ENCODE measurements around the gene LIX1. TPM values are rescaled to one million over a fixed set of nuclear protein-coding genes. Genes with fewer than 3 reads are reported as not detected.
"Not testable (repeated sequence)": the region's sequence is repeated elsewhere in the genome, so short reads cannot be mapped to it uniquely, and the experiment has no call there.

The LIX1 gene
- total RNA-seq, 1 donor from 2014 or later: 0.59 TPM

DNA sequence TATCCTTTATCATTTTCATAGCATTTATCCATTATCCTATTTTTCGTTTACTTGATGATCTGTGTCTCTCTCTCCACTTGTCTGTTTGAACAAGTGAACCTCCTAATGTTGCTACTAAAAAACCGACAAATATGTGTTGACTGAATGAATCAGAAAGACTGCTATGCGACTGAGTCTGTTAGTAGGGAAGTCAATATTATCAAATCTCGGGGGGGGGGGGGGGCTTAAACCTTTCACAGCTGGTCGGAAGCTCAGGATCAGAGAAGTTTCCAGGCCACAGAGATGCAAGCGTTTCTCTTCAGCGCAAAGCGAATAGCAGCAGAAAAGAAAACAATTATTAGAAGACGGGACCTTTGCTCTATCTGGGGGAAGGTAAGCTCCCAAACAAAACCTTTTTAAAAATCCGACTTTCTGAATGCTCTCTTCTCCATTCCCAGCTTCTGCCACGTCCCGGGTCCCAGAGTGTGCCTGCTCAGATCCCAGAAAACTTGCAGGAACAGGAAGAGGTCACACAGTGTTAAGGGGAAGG lies 40.2 kb upstream of the LIX1 start:
- Histone ChIP-seq H3K9ac (ENCODE audit: low read length) (peak overlapping the region; percentile 97), H3K79me2 (ENCODE audit: insufficient read depth, low read length) (peaks cover 44% of the 10 kb centered on the region), H3K27ac (ENCODE audit: low read depth, low read length) (peak overlapping the region; percentile 96), H3K4me1 (ENCODE audit: insufficient read depth, low read length) (peaks cover 12% of the 10 kb centered on the region), H3K4me2 (ENCODE audit: low read length) (peak overlapping the region; percentile 90), H3K36me3 (ENCODE audit: insufficient read depth, low read length) (peaks cover 13% of the 10 kb centered on the region), H2AFZ (ENCODE audit: low read depth, low read length) (peak overlapping the region; percentile 89), H3K4me3 (ENCODE audit: insufficient read depth, low read depth, low read length) (peak overlapping the region; percentile 97), H3K27me3 (ENCODE audit: insufficient read depth, low read length) (no peaks in the 10 kb centered on the region), H4K20me1 (ENCODE audit: insufficient read depth, low read length) (peaks cover 25% of the 10 kb centered on the region), H3K9me3 (ENCODE audit: insufficient read depth, low read depth, low read length) (no peaks in the 10 kb centered on the region)
- Mint-ChIP-seq H3K27ac (ENCODE audit: unreplicated experiment) (peak overlapping the region; percentile 98), H3K4me1 (ENCODE audit: low read depth, unreplicated experiment) (peaks cover 10% of the 10 kb centered on the region), H3K4me3 (ENCODE audit: unreplicated experiment) (peak overlapping the region; percentile 97), H3K36me3 (ENCODE audit: low read depth, unreplicated experiment) (peaks cover 7% of the 10 kb centered on the region), H3K27me3 (ENCODE audit: low read depth, unreplicated experiment) (no peaks in the 10 kb centered on the region), H3K9me3 (ENCODE audit: unreplicated experiment) (peaks cover 1% of the 10 kb centered on the region)
- TF ChIP-seq EZH2 (IDR thresholded peaks at IDR 0.05; ENCODE audit: insufficient read depth, low read length): no peak
- TF ChIP-seq, protein P1, sequence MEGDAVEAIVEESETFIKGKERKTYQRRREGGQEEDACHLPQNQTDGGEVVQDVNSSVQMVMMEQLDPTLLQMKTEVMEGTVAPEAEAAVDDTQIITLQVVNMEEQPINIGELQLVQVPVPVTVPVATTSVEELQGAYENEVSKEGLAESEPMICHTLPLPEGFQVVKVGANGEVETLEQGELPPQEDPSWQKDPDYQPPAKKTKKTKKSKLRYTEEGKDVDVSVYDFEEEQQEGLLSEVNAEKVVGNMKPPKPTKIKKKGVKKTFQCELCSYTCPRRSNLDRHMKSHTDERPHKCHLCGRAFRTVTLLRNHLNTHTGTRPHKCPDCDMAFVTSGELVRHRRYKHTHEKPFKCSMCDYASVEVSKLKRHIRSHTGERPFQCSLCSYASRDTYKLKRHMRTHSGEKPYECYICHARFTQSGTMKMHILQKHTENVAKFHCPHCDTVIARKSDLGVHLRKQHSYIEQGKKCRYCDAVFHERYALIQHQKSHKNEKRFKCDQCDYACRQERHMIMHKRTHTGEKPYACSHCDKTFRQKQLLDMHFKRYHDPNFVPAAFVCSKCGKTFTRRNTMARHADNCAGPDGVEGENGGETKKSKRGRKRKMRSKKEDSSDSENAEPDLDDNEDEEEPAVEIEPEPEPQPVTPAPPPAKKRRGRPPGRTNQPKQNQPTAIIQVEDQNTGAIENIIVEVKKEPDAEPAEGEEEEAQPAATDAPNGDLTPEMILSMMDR (IDR thresholded peaks at IDR 0.05; ENCODE audit: insufficient read depth, low read depth, low read length): no peak
- peak; percentile 35 for DNase-seq (ENCODE audit: low read depth)
- no peak for FAIRE-seq

DNA sequence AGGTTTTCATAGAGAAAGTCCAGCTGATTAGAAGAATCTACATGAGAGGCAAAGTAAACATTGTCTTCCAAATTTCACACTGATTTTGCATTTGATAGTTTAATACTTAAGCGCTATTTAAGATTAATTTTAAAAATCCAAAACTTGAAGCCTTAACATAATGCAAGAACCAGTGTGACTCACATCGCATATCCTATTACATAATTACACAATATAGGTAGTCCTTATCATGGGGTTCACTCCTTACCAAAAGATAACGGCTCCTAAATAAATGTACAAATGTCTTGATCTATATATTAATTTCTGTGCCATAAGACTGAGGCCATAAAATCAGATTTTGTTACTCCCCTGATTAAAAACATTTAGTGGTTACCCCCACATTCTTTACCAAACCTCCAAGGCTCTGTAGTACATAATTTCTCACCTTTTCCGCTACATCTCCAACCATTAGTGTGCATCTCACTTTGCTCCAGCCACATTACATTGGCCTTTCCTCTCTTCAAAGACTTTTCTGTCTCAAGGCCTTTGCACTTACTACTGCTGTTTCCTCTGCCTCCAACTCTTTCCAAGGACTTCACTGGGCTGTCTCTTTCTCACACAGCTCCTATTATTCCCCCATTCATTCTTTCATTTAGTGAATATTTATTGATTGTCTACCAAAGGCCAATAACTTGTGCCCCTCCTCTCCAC lies 39.6 kb upstream of the LIX1 start:
- Histone ChIP-seq H3K9me3 (ENCODE audit: insufficient read depth, low read depth, low read length) (no peaks in the 10 kb centered on the region), H3K27ac (ENCODE audit: low read depth, low read length) (peak overlapping the region; percentile 96), H3K4me1 (ENCODE audit: insufficient read depth, low read length) (peaks cover 12% of the 10 kb centered on the region), H3K9ac (ENCODE audit: low read length) (peak overlapping the region; percentile 97), H4K20me1 (ENCODE audit: insufficient read depth, low read length) (peaks cover 25% of the 10 kb centered on the region), H3K79me2 (ENCODE audit: insufficient read depth, low read length) (peaks cover 44% of the 10 kb centered on the region), H2AFZ (ENCODE audit: low read depth, low read length) (no peak overlapping the region), H3K27me3 (ENCODE audit: insufficient read depth, low read length) (no peaks in the 10 kb centered on the region), H3K4me3 (ENCODE audit: insufficient read depth, low read depth, low read length) (peak overlapping the region; percentile 97), H3K4me2 (ENCODE audit: low read length) (peak overlapping the region; percentile 90), H3K36me3 (ENCODE audit: insufficient read depth, low read length) (peaks cover 18% of the 10 kb centered on the region)
- Mint-ChIP-seq H3K27ac (ENCODE audit: unreplicated experiment) (peak overlapping the region; percentile 98), H3K9me3 (ENCODE audit: unreplicated experiment) (peaks cover 1% of the 10 kb centered on the region), H3K27me3 (ENCODE audit: low read depth, unreplicated experiment) (no peaks in the 10 kb centered on the region), H3K4me1 (ENCODE audit: low read depth, unreplicated experiment) (peaks cover 10% of the 10 kb centered on the region), H3K4me3 (ENCODE audit: unreplicated experiment) (peak overlapping the region; percentile 97), H3K36me3 (ENCODE audit: low read depth, unreplicated experiment) (peaks cover 8% of the 10 kb centered on the region)
- peak; percentile 31 for DNase-seq (ENCODE audit: low read depth)
- FAIRE-seq: no peak
- no peak for TF ChIP-seq EZH2 (IDR thresholded peaks at IDR 0.05; ENCODE audit: insufficient read depth, low read length)
- TF ChIP-seq, protein P1 (IDR thresholded peaks at IDR 0.05; ENCODE audit: insufficient read depth, low read depth, low read length): no peak

DNA sequence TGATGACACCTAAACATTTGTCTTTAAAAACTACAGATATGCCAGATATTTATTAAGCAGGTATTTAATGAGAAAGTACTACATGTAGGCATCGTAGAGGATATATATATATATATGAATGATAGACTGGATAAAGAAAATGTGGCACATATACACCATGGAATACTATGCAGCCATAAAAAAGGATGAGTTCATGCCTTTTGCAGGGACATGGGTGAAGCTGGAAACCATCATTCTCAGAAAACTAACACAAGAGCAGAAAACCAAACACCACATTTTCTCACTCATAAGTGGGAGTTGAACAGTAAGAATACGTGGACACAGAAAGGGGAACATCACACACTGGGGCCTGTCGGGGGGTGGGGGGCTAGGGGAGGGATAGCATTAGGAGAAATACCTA lies 37.0 kb upstream of the LIX1 start:
- H3K27me3 ChIP-seq (ENCODE audit: insufficient read depth, low read length); H3K4me3 ChIP-seq (ENCODE audit: insufficient read depth, low read depth, low read length); H3K27ac ChIP-seq (ENCODE audit: low read depth, low read length); H3K4me2 ChIP-seq (ENCODE audit: low read length); H3K27ac Mint-ChIP-seq (ENCODE audit: unreplicated experiment); H2AFZ ChIP-seq (ENCODE audit: low read depth, low read length); H3K9me3 ChIP-seq (ENCODE audit: insufficient read depth, low read depth, low read length); H3K9ac ChIP-seq (ENCODE audit: low read length); H3K36me3 Mint-ChIP-seq (ENCODE audit: low read depth, unreplicated experiment); H3K4me1 Mint-ChIP-seq (ENCODE audit: low read depth, unreplicated experiment); FAIRE-seq; H3K27me3 Mint-ChIP-seq (ENCODE audit: low read depth, unreplicated experiment); H3K4me3 Mint-ChIP-seq (ENCODE audit: unreplicated experiment); DNase-seq (ENCODE audit: low read depth); H3K9me3 Mint-ChIP-seq (ENCODE audit: unreplicated experiment): not testable (repeated sequence)
- Histone ChIP-seq H4K20me1 (ENCODE audit: insufficient read depth, low read length) (peaks cover 25% of the 10 kb centered on the region), H3K4me1 (ENCODE audit: insufficient read depth, low read length) (peaks cover 12% of the 10 kb centered on the region), H3K79me2 (ENCODE audit: insufficient read depth, low read length) (peaks cover 44% of the 10 kb centered on the region), H3K36me3 (ENCODE audit: insufficient read depth, low read length) (peaks cover 35% of the 10 kb centered on the region)

Measured in astrocyte (in vitro differentiated cells and primary cell).